ENCODE results near the gene ADGRB3. TPM values are rescaled to one million over a fixed set of nuclear protein-coding genes. Genes with fewer than 3 reads are reported as not detected.

ADGRB3 gene
- total RNA-seq, 1 donor from 2014 or later: 8.9 TPM

DNA sequence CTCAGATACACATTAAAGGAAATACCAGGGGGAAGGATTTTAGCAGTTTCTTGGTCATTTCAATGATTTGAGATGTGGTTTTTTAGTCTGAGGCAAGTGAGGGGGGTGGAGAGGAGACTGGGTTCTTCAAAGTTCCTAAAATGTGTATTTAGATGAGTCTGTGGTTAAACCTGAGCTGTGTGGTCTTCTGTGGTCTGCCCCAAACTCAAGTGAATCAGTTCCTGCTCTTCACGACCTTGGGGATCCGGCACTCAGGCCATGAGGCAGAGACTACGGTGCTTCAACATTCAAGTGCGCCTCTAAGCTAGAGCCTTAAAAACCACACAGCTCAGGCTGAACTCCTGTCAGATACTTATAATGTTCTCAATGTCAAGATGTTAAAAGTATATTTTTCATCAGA is 755.0 kb downstream of the ADGRB3 start:
- Mint-ChIP-seq H3K27ac (ENCODE audit: unreplicated experiment) (no peak overlapping the region), H3K36me3 (ENCODE audit: unreplicated experiment) (peaks cover 2% of the 10 kb centered on the region), H3K4me3 (ENCODE audit: unreplicated experiment) (no peak overlapping the region), H3K27me3 (ENCODE audit: unreplicated experiment) (peaks cover under 1% of the 10 kb centered on the region), H3K9me3 (ENCODE audit: unreplicated experiment) (no peaks in the 10 kb centered on the region), H3K4me1 (ENCODE audit: unreplicated experiment) (no peaks in the 10 kb centered on the region)
- no peak for DNase-seq (ENCODE audit: extremely low spot score, unreplicated experiment)
- TF ChIP-seq, protein P1, sequence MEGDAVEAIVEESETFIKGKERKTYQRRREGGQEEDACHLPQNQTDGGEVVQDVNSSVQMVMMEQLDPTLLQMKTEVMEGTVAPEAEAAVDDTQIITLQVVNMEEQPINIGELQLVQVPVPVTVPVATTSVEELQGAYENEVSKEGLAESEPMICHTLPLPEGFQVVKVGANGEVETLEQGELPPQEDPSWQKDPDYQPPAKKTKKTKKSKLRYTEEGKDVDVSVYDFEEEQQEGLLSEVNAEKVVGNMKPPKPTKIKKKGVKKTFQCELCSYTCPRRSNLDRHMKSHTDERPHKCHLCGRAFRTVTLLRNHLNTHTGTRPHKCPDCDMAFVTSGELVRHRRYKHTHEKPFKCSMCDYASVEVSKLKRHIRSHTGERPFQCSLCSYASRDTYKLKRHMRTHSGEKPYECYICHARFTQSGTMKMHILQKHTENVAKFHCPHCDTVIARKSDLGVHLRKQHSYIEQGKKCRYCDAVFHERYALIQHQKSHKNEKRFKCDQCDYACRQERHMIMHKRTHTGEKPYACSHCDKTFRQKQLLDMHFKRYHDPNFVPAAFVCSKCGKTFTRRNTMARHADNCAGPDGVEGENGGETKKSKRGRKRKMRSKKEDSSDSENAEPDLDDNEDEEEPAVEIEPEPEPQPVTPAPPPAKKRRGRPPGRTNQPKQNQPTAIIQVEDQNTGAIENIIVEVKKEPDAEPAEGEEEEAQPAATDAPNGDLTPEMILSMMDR (IDR thresholded peaks at IDR 0.05): no peak

DNA sequence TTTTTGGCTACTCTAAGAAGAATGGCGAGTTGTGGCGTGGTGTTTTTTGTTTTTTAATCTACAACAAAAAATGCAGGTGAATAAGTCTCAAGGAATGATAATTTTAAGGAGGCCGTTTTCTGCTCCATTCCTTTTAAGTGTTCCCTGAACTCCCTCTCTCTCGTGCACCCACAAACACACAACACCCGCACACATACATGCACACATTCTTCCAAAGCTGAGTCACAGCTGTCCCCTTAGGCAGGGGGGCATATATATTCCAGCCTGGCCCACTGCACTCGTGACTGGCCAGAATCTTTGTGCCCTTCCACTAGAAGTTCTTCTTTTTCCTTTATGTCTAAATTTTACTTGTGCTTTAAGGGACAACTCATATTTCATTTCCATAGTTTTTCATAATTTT is 756.0 kb downstream of the ADGRB3 start:
- no peak for DNase-seq (ENCODE audit: extremely low spot score, unreplicated experiment)
- no peak overlapping the region for H3K4me3 Mint-ChIP-seq (ENCODE audit: unreplicated experiment)

DNA sequence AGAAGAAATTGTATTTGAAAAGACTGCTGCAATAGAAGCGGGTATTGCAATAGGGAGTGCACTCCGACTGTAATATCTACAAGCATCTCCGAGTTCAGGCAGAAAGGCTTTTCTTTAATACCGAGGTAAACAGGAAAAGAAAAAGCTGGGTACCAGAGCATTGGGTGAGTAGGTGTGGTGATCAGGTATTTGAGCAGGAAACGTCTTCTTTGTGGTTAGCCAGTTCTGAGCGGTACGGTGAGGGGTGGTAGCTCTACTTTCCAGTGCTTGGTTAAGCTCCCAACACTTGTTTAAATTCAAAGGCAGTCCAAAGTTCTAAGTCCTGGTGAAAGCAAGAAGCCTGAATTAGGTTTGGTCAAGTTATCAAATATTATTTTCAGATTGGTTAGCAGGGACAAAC is 757.7 kb downstream of the ADGRB3 start:
- Mint-ChIP-seq H3K9me3 (ENCODE audit: unreplicated experiment) (no peaks in the 10 kb centered on the region), H3K27ac (ENCODE audit: unreplicated experiment) (no peak overlapping the region), H3K36me3 (ENCODE audit: unreplicated experiment) (peaks cover 2% of the 10 kb centered on the region), H3K27me3 (ENCODE audit: unreplicated experiment) (no peaks in the 10 kb centered on the region), H3K4me3 (ENCODE audit: unreplicated experiment) (no peak overlapping the region), H3K4me1 (ENCODE audit: unreplicated experiment) (no peaks in the 10 kb centered on the region)
- DNase-seq (ENCODE audit: extremely low spot score, unreplicated experiment): no peak
- TF ChIP-seq, protein P1 (IDR thresholded peaks at IDR 0.05): no peak

More for the DNA sequence above, 756.0 kb downstream of the ADGRB3 start:
- Mint-ChIP-seq H3K4me1 (ENCODE audit: unreplicated experiment) (no peaks in the 10 kb centered on the region), H3K36me3 (ENCODE audit: unreplicated experiment) (peaks cover 2% of the 10 kb centered on the region), H3K27ac (ENCODE audit: unreplicated experiment) (no peak overlapping the region), H3K9me3 (ENCODE audit: unreplicated experiment) (no peaks in the 10 kb centered on the region), H3K27me3 (ENCODE audit: unreplicated experiment) (no peaks in the 10 kb centered on the region)
- TF ChIP-seq, protein P1 (IDR thresholded peaks at IDR 0.05): no peak

- TF ChIP-seq, protein P1 (IDR thresholded peaks at IDR 0.05): no peak
- DNase-seq (ENCODE audit: extremely low spot score, unreplicated experiment): no peak
- no peaks in the 10 kb centered on the region for H3K9me3 Mint-ChIP-seq (ENCODE audit: unreplicated experiment)
- H3K4me3 Mint-ChIP-seq (ENCODE audit: unreplicated experiment): no peak overlapping the region
- H3K27me3 Mint-ChIP-seq (ENCODE audit: unreplicated experiment): no peaks in the 10 kb centered on the region
- H3K4me1 Mint-ChIP-seq (ENCODE audit: unreplicated experiment): no peaks in the 10 kb centered on the region
- no peaks in the 10 kb centered on the region for H3K36me3 Mint-ChIP-seq (ENCODE audit: unreplicated experiment)
- H3K27ac Mint-ChIP-seq (ENCODE audit: unreplicated experiment): no peak overlapping the region
These were observed 763.2 kb downstream of the ADGRB3 start for GRCh38 chr6:69398311-69398710.

DNA sequence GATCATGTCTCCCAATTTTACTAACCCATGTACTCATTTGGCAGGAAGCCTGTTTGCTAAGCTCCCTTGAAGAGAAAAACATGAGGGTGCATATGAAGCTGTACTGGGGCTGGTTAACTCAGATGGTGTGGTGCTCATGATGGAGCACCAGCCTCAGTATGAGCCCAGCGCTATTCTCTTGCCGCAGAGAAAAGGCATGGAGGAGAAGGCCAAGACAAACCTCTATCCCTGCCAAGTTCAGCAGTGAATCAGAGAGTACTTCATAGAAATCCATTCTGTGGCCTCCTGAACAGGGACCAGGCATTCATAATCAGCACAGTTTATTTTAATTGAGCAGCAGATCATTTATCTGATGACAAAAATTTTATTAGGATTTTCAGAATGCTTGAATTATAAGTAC is 763.6 kb downstream of the ADGRB3 start:
- Mint-ChIP-seq H3K4me1 (ENCODE audit: unreplicated experiment) (no peaks in the 10 kb centered on the region), H3K9me3 (ENCODE audit: unreplicated experiment) (no peaks in the 10 kb centered on the region), H3K27me3 (ENCODE audit: unreplicated experiment) (no peaks in the 10 kb centered on the region), H3K36me3 (ENCODE audit: unreplicated experiment) (no peaks in the 10 kb centered on the region), H3K27ac (ENCODE audit: unreplicated experiment) (no peak overlapping the region), H3K4me3 (ENCODE audit: unreplicated experiment) (no peak overlapping the region)
- no peak for DNase-seq (ENCODE audit: extremely low spot score, unreplicated experiment)
- TF ChIP-seq, protein P1 (IDR thresholded peaks at IDR 0.05): no peak

All from osteocyte (in vitro differentiated cells).